Stimulated activated CD8-positive, alpha-beta memory T cell treated with anti-CD3 and anti-CD28 coated beads, Interleukin-2, amount 100 ng/mL, for 1 hour (primary cell): ENCODE measurements around the gene ETFA.

Source experiments
- DNase-seq, 2 donors: peaks; one replicate each; pipeline ENCODE4 v3.0.0-alpha.2; 2020; ENCODE audit warnings: low read depth in 2 of 2

The ETFA gene

DNA sequence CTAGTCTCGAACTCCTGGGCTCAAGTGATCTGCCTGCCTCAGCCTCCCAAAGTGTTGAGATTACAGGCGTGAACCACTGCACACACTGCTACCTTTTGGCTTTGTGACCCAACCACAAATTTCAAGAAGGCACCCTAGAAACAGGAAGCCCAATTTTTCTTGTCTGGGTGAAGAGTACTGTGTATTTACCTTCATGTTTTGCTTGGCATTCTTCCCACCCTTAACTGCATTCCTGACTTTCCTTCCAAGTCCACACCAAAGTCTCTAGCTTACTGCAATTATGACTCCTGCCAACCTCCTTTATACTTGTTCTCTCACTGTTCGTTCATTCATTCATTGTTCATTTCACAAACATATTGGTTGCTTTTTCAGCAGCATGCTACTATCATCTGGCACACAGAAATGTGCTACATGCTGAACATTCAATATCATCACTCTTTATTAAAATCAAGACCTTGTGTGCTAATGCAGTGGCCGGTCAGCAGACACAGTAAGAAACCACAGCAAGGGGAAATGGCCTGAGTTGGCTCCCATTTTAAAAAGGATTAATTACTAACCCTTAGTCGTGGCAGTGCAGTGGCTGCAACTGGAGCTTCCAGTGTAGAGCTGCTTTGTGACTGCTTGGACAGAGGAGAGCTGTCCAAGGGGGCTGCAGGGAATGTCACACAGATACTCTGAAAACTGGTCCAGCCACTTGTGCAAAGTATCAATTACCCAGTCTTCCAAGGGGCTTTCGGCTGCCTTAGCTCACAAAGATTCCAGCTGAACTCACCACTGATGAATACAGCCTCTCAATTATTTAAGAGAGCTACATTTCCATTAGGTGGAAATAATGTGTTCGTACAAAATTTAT lies 94.0 kb downstream of the ETFA start:
- no peak for DNase-seq

GRCh38 chr15:76215634-76216033 lies 95.6 kb downstream of the ETFA start:
- no peak for DNase-seq

GRCh38 chr15:76209942-76210341 lies 101.3 kb downstream of the ETFA start:
- DNase-seq = no peak

DNA sequence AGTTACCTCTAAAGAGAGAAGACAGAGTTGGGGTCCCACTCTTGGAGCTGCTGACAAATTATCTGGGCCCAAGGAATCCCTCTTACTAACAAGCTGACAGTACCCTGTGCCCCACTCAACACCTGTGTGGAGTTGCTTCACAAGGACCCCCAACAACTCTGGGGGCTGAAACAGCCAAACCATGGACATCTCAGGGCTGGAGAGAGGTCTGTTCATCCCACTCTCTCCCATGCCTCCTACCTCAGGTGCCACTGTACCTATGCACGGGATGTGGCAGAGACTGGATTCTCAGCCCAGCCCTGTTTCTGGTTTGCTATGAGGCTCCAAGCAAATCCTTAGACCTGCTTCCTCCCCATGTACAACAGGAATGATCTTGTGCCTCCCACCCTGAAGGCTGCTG lies 101.7 kb downstream of the ETFA start:
- DNase-seq = no peak

DNA sequence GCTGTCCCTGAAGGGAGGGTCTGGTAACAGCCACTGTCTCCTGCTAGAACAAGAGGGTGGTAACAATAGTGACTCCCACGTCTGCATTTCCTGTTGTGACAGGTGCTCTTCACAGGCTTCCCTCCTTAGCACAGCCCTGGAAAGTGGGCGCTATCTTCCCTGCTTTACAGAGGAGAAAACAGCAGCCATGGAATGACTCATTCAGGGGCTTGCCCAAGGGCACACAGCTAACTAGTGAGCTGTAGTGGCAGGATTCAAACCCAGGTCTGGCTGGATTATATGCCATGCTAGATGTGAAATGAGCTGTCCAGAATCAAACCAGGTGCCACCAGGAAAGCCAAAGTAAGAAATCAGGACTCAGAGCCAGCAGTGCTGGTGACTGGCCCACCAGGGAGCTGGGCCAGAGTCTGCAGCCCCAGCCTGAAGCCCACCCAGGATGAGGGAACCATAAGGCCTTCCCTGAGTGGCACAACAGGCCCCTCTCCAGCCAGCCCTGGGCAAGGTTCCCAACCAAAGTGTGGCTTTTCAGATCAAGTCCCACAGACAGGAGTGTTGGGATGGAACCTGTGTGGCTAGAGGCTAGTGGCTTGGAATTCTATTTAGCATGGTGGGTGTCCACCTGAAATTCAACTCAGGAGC lies 102.4 kb downstream of the ETFA start:
- no peak for DNase-seq

DNA sequence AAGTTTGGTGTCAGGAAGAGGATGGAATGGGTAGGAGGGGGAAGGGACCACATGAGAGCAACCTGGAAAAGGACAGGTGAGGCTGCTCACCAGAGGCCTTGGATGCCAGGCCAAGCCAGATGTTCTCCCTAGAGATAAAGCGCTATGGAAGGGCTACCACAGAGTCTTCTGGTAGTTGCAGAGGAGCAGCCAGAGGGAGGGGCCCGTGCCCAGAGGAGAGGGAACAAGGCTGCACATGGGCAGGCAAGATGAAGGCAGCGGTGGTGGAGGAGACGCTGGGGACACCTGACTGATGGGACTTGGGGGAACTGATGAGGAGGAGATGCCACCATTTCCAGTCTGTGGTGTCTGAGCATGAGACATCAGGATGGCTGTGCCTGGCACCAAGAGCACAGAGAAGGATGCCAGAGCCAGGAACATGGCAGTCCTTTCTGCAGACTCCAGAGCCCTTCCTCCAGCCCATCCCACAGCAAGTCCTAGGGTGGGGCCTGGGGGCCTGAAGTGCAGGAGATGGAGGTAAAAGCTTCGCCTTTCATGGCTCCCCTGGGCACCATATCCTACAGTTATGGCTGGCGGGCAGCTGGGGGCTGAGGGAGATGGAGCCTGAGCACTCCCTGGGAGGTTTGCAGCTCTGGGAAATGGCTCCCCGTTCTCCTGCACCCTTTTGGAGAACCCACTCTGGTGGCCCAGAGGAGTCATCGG lies 103.0 kb downstream of the ETFA start:
- no peak for DNase-seq

DNA sequence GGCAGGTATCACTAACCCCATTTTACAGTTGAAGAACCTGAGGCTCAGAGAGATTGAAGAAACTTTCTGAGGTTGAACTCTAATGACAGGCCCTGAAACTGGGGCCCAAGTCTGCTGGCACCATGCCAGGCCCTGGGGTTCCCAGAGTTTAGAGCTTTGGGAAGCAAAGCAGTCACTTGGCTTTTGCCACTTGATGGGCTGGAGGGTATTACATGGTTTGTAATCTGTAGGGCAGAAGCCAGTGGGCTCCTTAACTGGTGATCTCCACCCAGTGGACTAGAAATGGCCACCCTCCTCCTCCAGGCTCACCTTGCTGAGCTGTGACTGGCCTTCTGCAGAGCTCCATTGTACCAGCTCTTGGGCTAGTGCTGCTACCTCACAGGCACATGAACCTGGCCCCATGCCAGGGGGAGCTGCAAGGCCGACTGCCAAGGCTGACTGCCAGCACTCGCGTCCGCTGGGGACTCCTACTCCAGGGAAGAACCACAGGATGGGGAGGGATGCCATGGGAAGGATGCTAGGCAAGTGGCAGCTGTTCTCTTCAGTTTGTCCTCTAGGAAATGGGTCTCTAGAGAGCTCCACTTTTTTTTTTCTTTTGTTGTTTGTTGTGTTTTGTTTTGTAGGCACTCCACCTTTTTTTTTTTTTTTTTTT lies 104.8 kb downstream of the ETFA start:
- DNase-seq = no peak

GRCh38 chr15:76204916-76205460 lies 106.3 kb downstream of the ETFA start:
- no peak for DNase-seq

DNA sequence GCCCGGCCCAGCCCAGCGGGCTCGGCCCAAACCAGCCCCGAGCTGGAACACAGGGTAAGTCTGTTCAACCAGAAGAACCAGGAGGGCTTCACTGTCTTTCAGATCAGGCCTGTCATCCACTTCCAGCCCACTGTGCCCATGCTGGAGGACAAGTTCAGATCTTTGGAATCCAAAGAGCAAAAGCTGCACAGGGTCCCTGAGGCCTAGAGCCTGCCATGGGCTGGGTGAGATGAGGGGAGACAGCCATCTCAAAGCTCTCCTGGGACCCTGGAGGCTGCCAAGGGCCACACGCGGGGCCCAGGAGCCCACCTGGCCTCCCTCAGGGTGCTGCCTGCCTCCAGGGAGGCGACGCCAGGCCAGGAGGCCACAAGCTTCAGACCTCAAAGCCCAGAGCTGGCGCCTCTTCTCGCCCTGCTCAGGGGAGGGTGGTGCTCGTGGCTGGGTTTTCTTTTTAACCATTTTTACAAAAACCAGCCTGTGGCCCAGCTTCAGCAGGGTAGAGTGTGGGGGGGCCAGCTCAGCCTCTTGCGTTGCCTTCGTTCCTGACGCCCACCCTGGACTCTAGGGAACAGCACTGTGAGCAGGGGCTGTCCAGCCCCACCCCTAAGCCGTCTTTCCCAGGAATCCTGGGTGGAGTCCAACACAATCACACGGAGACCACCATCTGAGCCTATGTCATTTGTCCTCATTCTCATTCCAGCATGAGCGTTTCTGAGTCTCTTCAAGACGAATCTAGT lies 107.0 kb downstream of the ETFA start:
- DNase-seq = no peak

DNA sequence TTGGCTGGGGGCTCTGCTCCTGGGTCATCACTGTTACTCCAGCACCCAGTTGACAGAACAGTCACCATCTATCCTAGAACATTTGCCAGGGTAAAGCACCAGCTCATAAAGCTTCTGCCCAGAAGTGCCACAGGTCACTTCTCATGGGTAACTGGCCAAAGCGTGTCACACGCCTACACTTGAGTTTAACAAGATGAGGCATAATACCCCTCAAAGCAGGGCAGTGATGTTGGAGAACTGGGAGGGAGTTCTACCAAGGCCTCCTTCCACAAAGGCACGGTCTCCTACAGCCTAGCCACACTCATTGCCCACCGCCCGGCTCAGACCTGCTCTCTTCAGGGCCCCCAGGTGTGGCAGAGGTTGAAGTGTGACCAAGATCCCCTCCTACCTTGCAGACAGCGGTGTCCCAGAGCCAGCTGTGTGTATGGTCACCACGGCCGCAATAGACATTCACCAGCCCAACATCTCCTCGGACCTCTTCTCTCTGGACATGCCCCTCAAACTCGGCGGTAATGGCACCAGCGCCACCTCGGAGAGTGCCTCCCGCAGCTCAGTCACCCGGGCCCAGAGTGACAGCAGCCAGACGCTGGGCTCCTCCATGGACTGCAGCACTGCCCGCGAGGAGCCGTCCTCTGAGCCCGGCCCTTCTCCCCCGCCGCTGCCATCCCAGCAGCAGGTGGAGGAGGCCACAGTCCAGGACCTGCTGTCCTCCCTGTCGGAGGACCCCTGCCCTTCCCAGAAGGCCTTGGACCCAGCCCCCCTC lies 107.7 kb downstream of the ETFA start:
- no peak for DNase-seq

GRCh38 chr15:76201536-76202255 lies 109.6 kb downstream of the ETFA start:
- DNase-seq = no peak

DNA sequence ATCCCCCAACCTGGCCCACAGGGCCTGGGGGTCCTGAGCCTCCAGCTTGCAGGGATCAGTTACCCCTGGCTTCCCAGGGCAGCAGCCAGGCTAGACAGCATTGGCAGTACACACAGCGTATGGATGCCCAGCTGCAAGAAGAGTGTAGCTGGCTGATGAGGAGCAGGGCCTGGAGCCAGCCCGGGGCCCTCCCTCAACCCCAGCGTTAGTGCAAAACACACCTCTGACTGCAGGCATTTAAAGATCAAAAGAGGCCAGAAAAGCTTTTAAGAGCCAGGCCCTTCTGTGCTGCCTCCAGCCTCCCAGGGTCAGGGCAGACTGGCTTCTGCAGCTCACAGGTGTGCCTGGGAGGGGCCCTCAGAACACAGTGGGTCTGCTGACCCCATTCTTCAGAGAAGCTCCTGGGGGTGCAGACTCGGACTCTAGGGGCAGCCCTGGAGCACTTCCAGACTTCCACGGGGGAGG lies 110.6 kb downstream of the ETFA start:
- DNase-seq = no peak

DNA sequence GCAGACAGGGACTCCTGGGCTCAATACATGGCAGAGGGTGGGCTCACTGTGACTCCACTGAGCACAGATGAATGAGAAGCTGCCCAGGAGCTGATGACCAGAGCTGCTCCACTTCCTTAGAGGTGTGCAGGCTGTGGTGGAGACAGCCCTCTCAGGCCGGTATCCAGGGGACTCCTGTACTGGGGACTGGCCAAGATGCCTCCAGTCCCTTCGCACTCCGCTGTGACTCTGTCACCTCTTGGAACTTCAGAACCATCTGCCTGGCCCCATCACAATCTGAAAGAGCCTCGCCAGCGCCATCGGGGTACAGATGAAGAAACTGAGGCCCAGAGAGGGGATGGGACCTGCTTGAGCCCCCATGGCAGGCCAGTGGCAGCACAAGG lies 111.2 kb downstream of the ETFA start:
- no peak for DNase-seq

- DNase-seq = no peak
These were observed 111.9 kb downstream of the ETFA start for GRCh38 chr15:76199106-76200082.

DNA sequence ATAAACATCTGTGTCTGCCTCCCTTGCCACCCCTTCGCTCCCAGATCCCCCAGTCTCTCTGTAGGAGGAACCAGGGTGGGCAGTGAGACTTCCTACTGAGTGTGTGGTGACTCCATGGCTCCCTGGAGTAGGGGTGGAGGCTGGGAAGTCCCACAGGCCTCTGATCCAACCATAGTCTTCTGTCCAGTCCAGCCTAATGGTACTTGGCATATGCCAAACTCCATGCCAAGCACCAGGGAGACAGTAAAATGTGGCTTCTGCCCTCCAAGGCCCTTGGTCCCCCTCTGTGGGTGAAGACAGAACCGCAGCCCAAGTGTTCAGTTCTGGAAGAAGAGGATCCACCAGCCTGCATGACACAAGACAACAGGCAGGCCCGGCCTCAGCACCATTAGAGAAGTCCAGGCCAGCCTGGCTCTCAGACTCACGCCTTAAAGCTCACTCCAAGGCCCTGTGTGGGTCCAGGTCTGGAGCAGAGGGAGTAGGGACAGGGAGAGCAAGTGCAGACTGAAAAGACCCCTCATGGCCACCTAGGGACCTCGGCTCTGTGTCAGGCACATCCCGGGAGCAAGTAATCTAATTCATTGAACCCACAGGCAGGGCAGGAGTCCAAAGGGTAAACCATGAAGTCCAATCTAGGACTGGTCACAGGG lies 112.7 kb downstream of the ETFA start:
- no peak for DNase-seq

- no peak for DNase-seq
These were observed 113.4 kb downstream of the ETFA start for GRCh38 chr15:76197703-76198455.
